GM06990 (cell line): ENCODE measurements around the gene UVSSA.

Experiments used
- DNase-seq: peaks from one replicate; pipeline ENCODE4 v3.0.0-alpha.2; 2011; ENCODE audit not compliant: insufficient read length; ENCODE audit errors: extremely low read depth
- H3K27me3 ChIP-seq: replicated peaks from 2 replicates; pipeline ENCODE4 v1.6.0; 2011; ENCODE audit warnings: low read length; ENCODE audit not compliant: control insufficient read depth, insufficient read depth
- H3K36me3 ChIP-seq: 2 replicates; pipeline ENCODE4 v1.5.1; 2011; ENCODE audit warnings: low read length; ENCODE audit not compliant: control insufficient read depth, insufficient read depth
- H3K4me3 ChIP-seq: replicated peaks from 2 replicates; pipeline ENCODE4 v1.5.1; 2011; ENCODE audit warnings: low read depth, mild to moderate bottlenecking, control low read depth, low read length
- TF ChIP-seq, protein P1 (sequence below): IDR thresholded peaks from 2 replicates; pipeline ENCODE4 v1.5.1; 2011; ENCODE audit warnings: low read length, control low read depth, mild to moderate bottlenecking, inconsistent platforms; ENCODE audit not compliant: insufficient read depth, poor library complexity, severe bottlenecking

Gene UVSSA

DNA sequence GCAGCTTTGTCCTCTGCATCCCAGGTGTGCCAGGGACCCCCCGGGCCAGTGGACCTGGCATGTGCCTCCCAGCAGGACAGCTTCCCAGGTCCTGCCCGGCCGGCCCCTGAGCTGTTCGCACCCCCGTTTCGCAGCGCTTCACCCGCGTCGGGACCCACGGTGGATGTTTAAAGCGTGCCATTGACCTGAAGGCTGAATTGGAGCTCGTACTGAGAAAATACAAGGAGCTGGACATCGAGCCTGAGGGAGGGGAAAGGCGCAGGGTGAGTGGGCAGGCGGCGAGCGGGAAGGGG lies 7.9 kb downstream of the UVSSA start:
- TF ChIP-seq, protein P1, sequence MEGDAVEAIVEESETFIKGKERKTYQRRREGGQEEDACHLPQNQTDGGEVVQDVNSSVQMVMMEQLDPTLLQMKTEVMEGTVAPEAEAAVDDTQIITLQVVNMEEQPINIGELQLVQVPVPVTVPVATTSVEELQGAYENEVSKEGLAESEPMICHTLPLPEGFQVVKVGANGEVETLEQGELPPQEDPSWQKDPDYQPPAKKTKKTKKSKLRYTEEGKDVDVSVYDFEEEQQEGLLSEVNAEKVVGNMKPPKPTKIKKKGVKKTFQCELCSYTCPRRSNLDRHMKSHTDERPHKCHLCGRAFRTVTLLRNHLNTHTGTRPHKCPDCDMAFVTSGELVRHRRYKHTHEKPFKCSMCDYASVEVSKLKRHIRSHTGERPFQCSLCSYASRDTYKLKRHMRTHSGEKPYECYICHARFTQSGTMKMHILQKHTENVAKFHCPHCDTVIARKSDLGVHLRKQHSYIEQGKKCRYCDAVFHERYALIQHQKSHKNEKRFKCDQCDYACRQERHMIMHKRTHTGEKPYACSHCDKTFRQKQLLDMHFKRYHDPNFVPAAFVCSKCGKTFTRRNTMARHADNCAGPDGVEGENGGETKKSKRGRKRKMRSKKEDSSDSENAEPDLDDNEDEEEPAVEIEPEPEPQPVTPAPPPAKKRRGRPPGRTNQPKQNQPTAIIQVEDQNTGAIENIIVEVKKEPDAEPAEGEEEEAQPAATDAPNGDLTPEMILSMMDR, result no peak
- Histone ChIP-seq H3K27me3 (no peaks in the 10 kb centered on the region), H3K4me3 (no peak overlapping the region), H3K36me3 (peaks cover 28% of the 10 kb centered on the region)
- no peak for DNase-seq

DNA sequence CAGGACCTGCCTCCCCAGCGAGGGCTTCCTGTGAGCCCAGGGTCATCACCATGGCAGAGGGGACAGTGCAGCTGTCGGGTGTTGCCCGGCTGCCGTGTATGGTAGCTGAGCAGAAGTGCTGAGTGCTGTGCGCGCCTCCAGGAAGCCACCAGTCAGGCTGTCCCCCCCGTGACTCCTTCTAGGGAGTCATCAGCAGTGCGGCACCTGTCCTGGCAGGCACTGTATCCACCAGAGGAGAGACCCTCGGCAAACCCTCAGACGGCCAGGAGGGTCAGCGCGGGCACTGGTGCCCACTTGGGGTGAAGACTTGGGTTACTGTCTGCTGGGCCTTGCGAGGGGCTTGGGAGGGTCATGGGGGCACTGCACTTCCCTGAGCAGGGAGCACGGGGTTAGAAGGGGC lies 8.4 kb downstream of the UVSSA start:
- TF ChIP-seq, protein P1, result no peak
- peaks cover 24% of the 10 kb centered on the region for H3K36me3 ChIP-seq
- no peak overlapping the region for H3K4me3 ChIP-seq
- DNase-seq, result no peak
- H3K27me3 ChIP-seq, result no peaks in the 10 kb centered on the region

DNA sequence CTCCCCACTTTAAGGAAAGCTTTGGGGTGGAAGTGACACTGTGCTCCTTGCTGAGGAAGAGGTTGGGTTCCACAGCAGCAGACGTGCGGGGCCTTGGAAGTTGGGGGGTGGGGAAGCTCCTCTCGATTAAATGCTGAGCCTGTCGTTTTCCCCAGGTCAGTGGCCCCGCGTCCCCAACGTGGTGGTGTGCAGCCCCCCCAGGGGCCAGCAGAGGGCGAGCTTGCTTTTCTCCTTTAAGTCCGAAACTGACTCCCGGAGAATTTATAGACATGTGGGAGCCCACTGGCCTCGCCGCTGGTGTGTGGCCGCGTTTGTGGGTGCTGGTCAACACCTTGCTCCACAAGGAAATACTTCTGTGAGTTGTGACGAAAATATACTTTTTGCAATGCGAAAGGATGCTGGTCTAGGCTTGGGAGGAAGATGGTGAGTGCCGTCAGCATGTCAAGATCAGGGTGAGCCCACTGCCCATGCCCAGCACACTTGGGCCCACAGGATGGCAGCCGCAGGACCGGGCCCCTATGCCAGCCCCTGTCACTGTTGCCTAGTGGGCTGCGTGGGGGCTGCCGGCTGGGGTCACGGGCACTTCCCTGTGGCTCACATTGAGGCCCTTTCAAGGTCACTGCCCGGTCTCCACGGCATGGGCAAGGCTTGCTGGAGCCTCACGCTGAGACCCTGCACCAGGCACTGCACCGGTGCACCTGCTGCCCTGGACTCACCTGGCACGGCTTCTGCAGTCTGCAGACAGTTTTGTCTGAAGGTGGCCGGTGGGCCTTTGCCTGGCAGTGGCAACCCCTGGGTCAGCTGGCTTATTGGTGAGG lies 9.4 kb downstream of the UVSSA start:
- TF ChIP-seq, protein P1, result peak; percentile 80
- Histone ChIP-seq H3K36me3 (peaks cover 24% of the 10 kb centered on the region), H3K27me3 (no peaks in the 10 kb centered on the region), H3K4me3 (no peak overlapping the region)
- DNase-seq, result peak; percentile 54

DNA sequence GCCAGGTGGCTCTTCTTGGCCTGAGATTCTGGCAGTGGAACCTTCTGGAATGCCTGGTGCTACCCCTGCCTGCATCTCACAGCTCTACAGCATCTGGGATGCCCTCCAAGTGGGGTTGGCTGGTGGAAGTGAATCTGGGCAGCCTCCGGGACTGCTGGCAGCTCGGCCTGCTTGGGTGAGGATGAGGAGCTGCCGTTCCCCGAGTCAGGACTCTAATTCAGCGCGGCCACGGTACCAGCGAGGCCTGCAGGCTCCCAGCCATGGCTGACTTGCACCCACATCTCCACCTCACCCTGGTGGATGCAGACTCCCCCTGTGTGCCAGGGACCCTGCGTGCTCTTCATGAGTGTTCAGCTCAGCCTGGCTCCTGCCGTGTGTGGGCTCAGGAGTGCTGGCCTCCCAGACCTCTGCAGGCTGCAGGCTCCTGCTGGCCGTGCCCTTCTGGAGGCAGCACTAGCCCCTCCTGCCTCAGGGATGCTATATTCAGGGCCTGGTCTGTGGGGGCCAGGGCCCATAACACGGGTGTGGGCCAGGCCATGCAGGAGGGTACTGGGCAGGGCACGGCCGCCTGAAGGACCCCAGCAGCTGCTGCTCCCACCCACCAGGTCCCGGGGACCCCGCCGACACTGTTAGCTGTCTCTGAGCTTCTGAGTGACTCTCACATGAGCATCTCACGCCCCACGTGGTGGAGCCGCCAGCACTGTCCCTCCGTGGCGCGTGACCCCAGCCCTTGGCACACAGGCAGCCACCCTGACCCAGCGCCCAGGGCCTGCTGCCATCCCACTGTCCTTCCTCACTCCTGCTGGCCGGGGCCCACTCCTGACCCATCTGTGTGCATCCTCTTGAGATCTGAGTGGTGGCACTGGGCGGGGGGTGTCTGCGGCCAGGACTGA lies 10.6 kb downstream of the UVSSA start:
- peaks cover 17% of the 10 kb centered on the region for H3K36me3 ChIP-seq
- no peak overlapping the region for H3K4me3 ChIP-seq
- H3K27me3 ChIP-seq, result no peaks in the 10 kb centered on the region
- no peak for DNase-seq
- TF ChIP-seq, protein P1, result no peak

DNA sequence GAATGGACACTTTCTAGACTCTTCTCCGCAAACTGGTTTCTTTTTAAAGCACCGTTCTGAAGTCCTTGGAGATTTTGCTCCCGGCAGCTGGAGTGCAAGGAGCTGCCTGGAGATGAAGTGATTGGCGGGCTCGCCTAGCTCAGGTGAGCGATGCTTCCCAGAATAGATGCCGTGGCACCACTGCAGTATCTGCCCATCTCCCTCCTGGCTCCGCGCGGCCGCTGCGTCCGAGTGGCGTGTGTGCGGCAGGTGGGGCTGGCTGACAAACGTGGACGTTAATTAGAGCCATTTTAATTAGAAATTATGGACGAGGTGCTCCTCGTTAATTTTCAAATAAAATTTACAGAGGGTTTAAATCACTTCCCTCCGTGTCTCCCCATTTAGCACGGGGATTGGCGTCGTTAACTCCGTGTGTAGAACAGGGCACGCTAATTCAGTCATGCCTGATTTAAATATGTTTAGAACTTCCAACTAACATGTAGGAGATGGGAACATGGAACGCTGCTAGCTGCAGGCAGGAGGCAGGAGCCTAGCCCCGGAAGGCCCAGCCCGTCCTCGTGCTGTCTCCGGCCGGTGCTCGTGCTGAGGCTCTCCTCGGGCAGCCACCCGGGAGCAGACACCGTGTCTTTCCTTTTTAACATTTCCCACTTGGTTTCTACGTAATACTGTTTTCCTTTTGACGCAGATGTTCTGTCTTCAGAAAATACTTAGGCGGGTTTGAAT lies 11.6 kb downstream of the UVSSA start:
- Histone ChIP-seq H3K36me3 (peaks cover 12% of the 10 kb centered on the region), H3K4me3 (no peak overlapping the region), H3K27me3 (no peaks in the 10 kb centered on the region)
- DNase-seq, result no peak
- TF ChIP-seq, protein P1, result no peak
